Body of pancreas (tissue), 4 donors: ENCODE data around the gene PAX8. TPM values are rescaled to one million over a fixed set of nuclear protein-coding genes. Genes with fewer than 3 reads are reported as not detected.

Experiments used
- ATAC-seq: fragments of 150-250 bp; one replicate; pipeline ENCODE4 v1.9.1; 2016
- DNase-seq, 4 donors: peaks; one replicate each; pipeline ENCODE4 v3.0.0-alpha.2; 2019
- H3K27ac ChIP-seq, 4 donors: fragments of 200-600 bp; sonication (generic); 1 replicate in 3 of 4; 2 replicates in 1 of 4; pipeline versions ENCODE4 v1.5.1 to v1.6.1; 2016 to 2019; ENCODE audit warnings: mild to moderate bottlenecking in 1 of 4, mixed read lengths in 1 of 4, moderate library complexity in 1 of 4
- H3K27me3 ChIP-seq, 2 donors: fragments of 200-600 bp; sonication (generic); one replicate each; pipeline ENCODE4 v1.6.0; 2016; ENCODE audit warnings: mild to moderate bottlenecking in 1 of 2
- H3K36me3 ChIP-seq, 2 donors: fragments of 200-600 bp; sonication (generic); replicated peaks in 1 of 2; 2 replicates each; pipeline ENCODE4 v1.5.1; 2016; ENCODE audit warnings: low read depth in 2 of 2; ENCODE audit not compliant: insufficient read depth in 1 of 2
- H3K4me1 ChIP-seq: fragments of 200-600 bp; sonication (generic); one replicate; pipeline ENCODE4 v1.6.0; 2016
- H3K4me3 ChIP-seq, 2 donors: fragments of 200-600 bp; sonication (generic); 1 replicate in 1 of 2; 2 replicates in 1 of 2; pipeline ENCODE4 v1.5.1; 2016 to 2019
- H3K9me3 ChIP-seq, 3 donors: fragments of 200-600 bp; sonication (generic); 1 replicate in 2 of 3; 2 replicates in 1 of 3; pipeline ENCODE4 v1.5.1; 2016
- POLR2A ChIP-seq, 3 donors: fragments of 450-650 bp; IDR thresholded peaks; one replicate each; pipeline ENCODE4 v1.6.1; 2016; ENCODE audit warnings: antibody characterized with exemption in 3 of 3, mild to moderate bottlenecking in 2 of 3
- WGBS, 2 donors: methylation state at CpG; one replicate each; pipeline ENCODE4 v1.1.5; 2017; 5-methylcytosine and 5-hydroxymethylcytosine counted together
- intact Hi-C: fragments of 100-400 bp; cut with DNase I; formaldehyde crosslinking; loops from one replicate; pipeline ENCODE4 v1.15.1; 2023
- total RNA-seq, 2 donors: library from RNA; depleted of rRNA; stranded (reverse); fragments of >200 nt; gene quantifications; one replicate each; pipeline ENCODE4 v1.1.0, GENCODE V29; 2016
- TF ChIP-seq, protein P1 (sequence below), 7 experiments: fragments of 450-650 bp in 4 of 7; fragments of 200-600 bp in 3 of 7; sonication (generic) in 3 of 7; IDR thresholded peaks; one replicate each; pipeline ENCODE4 v1.5.1; 2016 to 2019; ENCODE audit warnings: antibody characterized with exemption in 7 of 7

The PAX8 gene
- total RNA-seq, 2 donors from 2014 or later: 0.52 to 2.3 TPM

DNA sequence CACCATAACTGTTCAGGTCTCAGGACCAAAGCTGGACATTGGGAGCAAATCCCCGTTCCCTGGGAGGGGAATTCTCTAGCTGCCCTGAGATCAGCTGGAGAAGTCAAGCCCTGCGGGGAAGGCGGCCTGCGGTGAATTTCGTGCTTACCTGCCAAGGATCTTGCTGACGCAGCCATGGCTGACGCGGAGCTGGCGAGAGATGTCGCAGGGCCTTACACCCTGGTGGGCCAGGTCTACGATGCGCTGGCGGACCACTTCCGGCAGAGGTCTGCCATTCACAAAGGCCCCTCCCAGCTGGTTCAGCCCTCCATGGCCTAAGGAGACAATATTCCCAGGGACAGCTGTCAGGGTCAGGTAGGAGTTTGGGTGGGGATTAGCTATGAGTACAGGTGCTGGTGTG lies 32.1 kb downstream of the PAX8 start:
- DNase-seq (no peak), ATAC-seq (no peak)
- no peaks in the 10 kb centered on the region for H3K36me3 ChIP-seq
- H3K27me3 ChIP-seq: no peaks in the 10 kb centered on the region
- H3K4me1 ChIP-seq: peaks cover 6% of the 10 kb centered on the region
- intact Hi-C loops: loop anchor here (5.0 kb wide), 1 partner anchor 126 kb away; no protein-coding TSS in a partner anchor
- TF ChIP-seq POLR2A (IDR thresholded peaks at IDR 0.05): no peak
- TF ChIP-seq, protein P1, sequence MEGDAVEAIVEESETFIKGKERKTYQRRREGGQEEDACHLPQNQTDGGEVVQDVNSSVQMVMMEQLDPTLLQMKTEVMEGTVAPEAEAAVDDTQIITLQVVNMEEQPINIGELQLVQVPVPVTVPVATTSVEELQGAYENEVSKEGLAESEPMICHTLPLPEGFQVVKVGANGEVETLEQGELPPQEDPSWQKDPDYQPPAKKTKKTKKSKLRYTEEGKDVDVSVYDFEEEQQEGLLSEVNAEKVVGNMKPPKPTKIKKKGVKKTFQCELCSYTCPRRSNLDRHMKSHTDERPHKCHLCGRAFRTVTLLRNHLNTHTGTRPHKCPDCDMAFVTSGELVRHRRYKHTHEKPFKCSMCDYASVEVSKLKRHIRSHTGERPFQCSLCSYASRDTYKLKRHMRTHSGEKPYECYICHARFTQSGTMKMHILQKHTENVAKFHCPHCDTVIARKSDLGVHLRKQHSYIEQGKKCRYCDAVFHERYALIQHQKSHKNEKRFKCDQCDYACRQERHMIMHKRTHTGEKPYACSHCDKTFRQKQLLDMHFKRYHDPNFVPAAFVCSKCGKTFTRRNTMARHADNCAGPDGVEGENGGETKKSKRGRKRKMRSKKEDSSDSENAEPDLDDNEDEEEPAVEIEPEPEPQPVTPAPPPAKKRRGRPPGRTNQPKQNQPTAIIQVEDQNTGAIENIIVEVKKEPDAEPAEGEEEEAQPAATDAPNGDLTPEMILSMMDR (IDR thresholded peaks at IDR 0.05): no peak
- H3K9me3 ChIP-seq: no peaks in the 10 kb centered on the region
- H3K27ac ChIP-seq: no peak overlapping the region
- 82 to 85% methylated on average over 10 to 14 of the region's 14 CpGs for WGBS, 2 donors
- H3K4me3 ChIP-seq: no peak overlapping the region

DNA sequence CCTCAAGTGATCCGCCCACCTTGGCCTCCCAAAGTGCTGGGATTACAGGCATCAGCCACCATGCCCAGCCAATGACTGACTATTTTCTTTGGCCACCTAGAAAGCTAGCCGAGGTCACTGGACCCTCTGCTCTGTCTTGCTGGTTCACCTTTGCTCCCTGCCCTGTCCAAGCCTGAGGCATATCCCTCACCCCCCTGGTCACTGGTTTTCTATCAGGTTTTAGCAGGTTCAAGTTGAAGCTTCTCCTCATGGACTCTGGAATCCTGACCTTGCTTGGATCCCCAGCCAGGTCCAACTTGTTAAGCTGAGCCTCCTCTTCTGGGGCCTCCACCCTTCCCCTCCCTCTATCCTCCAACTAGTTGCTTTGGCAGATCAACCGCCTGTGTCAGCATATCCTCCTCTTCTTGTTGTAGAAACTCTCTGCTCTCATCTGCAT lies 33.4 kb downstream of the PAX8 start:
- Histone ChIP-seq H3K9me3 (no peaks in the 10 kb centered on the region), H3K36me3 (no peaks in the 10 kb centered on the region), H3K4me3 (no peak overlapping the region), H3K27ac (no peak overlapping the region), H3K27me3 (no peaks in the 10 kb centered on the region), H3K4me1 (peaks cover 11% of the 10 kb centered on the region)
- TF ChIP-seq, protein P1 (IDR thresholded peaks at IDR 0.05): no peak
- no peak for TF ChIP-seq POLR2A (IDR thresholded peaks at IDR 0.05)
- ATAC-seq: no peak
- 78 to 80% methylated on average over 3 of the region's 3 CpGs for WGBS, 2 donors
- intact Hi-C loops: loop anchor here (5.0 kb wide), 1 partner anchor 127 kb away; no protein-coding TSS in a partner anchor
- DNase-seq: no peak

DNA sequence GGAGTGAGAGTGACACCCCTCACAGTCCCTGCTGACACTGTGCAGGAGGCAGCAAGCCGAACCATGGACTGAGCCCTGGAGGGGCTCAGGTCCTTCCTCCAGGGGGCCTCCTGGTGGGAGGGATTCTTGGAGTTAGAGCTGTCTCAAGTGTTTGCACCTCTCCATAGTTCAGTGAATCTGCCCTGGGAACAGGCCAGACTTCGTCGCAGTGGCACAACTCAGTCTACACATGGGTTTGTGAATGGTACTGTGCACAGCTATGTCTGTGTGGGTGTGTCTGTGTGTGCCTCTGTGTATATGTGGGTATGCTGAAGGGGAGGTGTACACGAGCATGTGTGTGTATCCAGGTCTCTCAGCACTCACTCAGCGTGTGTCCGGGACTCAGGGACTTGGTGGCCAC lies 36.4 kb downstream of the PAX8 start:
- H3K27me3 ChIP-seq: no peaks in the 10 kb centered on the region
- peaks cover 11% of the 10 kb centered on the region for H3K4me1 ChIP-seq
- no peak overlapping the region for H3K4me3 ChIP-seq
- TF ChIP-seq, protein P1 (IDR thresholded peaks at IDR 0.05): no peak
- TF ChIP-seq POLR2A (IDR thresholded peaks at IDR 0.05): no peak
- 82 to 96% methylated on average over 6 of the region's 6 CpGs for WGBS, 2 donors
- intact Hi-C loops: no loop called here
- ATAC-seq (no peak), DNase-seq (no peak)
- no peaks in the 10 kb centered on the region for H3K36me3 ChIP-seq
- no peaks in the 10 kb centered on the region for H3K9me3 ChIP-seq
- H3K27ac ChIP-seq: no peak overlapping the region

DNA sequence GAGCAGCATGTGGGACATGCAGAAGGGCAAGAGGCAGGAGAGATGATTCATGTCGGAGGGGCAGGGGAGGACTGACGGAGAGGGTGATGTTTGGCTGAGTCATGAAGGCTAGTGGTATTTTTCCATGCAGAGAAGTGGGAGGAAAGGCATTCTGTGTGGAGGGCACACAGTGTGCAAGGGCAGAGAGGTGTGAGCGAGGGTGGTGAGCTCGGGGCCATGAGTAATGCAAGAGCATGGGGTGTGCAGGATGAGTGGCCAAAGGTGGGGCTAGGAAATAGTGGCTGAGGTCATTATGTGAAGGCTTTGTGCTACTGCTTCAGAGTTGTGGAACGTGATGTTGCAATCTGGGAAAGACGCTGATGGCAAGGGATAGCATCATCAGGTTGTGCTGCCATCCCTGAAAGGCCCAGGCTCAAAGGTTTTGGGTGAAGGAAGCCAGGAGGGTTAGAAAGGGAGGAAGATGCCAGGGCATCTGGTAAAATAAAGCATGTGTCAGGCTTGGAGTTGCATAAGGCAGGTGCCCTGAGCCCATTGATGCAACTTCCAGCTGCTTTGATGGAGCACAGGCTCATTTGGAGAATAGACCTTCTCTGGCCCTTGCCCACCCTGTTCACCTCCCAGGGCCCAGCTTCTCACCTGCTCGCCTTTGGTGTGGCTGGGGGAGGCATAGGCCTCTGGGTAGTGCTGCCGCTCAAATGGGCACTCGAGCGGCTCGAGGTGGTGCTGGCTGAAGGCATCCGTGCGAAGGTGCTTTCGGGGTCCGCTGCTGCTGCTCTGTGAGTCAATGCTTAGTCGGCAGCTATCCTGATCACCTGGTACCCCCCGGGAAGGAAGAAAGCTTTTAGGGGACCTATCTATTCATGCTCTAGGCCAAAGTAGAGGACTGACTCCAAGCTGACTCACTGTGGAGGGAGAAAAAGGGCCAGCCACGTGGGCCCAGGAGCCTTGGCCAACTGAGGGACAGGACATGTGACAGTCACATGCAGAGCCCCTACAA lies 37.5 kb downstream of the PAX8 start:
- intact Hi-C loops: no loop called here
- H3K4me1 ChIP-seq: peaks cover 16% of the 10 kb centered on the region

More for the DNA sequence above, 37.5 kb downstream of the PAX8 start:
- Histone ChIP-seq H3K27me3 (no peaks in the 10 kb centered on the region), H3K9me3 (no peaks in the 10 kb centered on the region), H3K4me3 (no peak overlapping the region), H3K27ac (peak overlapping the region in 2 of 4 donors; percentile 27 to 43), H3K36me3 (no peaks in the 10 kb centered on the region)
- TF ChIP-seq, protein P1 (IDR thresholded peaks at IDR 0.05): no peak
- TF ChIP-seq POLR2A (IDR thresholded peaks at IDR 0.05): no peak
- ATAC-seq (peak; percentile 64), DNase-seq (peak in 3 of 4 donors; percentile 29 to 68 (median 31))
- WGBS, 2 donors: 67 to 71% methylated on average over 13 to 14 of the region's 18 CpGs
